Stimulated activated CD8-positive, alpha-beta memory T cell treated with anti-CD3 and anti-CD28 coated beads, Interleukin-15, amount 100 ng/mL, for 48 hours (primary cell): ENCODE results near the gene GABRB2.
"Not testable (repeated sequence)": the region's sequence is repeated elsewhere in the genome, so short reads cannot be mapped to it uniquely, and the experiment has no call there.

Experiments
- DNase-seq, 2 donors: peaks; one replicate each; pipeline ENCODE4 v3.0.0-alpha.2; 2020; ENCODE audit warnings: low read depth in 2 of 2

Gene GABRB2

DNA sequence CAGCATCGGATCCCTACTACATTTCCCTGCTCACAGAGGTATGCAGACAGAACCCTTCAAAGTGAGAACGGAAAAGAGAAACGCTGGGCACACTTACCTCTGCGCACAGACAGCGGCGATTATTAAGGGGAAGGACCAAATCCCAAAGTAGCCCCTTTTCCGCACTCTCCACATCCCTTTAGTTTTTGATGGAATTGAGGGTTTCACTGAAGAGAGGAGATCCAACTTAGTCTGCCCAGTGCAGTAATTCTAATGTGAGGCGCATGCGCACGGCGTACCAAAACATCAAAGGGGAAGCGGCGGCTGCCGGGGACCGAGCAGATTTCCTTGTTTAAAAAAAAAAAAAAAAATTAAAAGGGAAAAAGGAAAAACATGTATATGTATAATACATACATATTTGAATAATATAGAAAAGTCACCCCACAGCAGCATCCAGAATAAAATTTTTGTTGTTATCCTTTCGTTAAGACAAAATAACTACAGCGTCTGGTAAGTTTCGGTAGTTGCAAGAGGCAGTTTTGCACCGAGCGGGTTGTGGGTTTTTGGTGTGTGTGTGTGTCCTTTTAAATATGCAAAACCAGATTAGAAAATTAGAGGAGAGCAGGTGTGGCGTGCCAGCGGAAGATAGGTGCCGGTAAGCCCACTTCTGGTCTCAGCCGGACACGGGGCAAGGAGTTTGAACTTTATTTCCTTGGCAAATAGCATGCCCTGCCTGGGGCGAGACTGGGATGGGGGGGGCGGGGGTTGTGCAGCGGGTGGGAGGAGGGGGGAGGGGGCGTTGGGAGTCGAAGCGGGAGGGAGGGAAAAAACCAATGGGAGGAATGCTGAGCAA is at the start of gene GABRB2:
Gene GABRB2, minus strand, starts transcription at position 256 of the 832 bp plus-strand sequence. Its CDS starts 82 bp downstream, at position 174.
- no peak for DNase-seq

DNA sequence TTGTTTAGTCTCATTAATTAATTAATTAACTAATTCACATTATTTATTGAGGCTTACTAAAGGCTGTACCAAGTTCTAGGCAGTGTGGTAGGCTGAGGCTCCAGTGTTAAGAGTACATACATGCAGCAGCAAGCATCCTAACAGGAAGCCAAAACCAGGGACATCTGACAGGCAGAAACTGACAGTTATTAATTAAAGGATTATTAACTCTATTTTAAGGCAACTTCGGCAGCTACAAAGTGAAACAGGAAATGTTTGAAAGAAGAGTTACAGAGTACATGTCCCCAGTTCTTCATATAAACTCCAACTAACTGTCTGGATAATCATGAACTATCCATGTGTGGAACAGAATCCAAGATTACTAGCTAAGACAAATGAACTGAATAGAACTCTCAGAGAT is 39.3 kb upstream of the GABRB2 start:
- no peak for DNase-seq

DNA sequence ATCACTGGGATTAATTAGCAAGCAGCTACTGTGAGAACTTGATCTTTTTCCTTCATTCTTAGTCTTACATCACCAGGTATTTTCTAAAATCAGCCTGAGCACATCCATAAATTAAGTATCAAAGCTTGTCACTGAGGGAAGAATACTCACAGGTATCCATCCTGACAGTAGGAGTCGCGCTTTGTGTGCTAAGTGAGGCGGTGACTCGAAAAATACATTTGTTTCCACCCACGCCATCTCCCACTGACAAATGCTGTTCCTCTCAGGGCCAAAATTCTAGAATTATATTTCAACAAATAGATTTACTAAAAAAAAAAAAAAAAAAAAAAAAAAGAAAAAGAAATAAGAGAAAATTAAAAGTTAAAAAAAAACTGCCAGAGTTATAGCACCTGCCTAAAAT is 34.1 kb upstream of the GABRB2 start:
- DNase-seq, result no peak

DNA sequence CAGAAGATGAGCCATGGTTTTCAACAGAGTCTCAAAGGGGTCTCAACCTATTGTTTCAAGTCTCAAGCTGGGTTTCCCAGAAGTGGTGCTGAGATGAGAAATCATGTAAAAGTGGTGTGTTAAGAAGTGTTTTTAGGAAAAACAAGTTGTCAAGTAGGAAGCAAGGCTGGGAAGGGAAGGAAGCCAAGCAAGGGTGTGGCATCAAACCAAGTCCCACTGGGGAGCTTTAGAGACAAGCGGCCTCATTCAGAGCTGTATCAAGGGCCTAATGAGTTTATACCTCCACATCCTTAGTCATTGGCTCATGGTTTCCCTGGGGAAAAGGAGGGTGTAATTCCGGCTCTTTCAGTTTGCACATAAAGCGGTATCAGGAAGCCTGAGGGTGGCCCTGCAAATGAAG is 26.4 kb upstream of the GABRB2 start:
- no peak for DNase-seq

DNA sequence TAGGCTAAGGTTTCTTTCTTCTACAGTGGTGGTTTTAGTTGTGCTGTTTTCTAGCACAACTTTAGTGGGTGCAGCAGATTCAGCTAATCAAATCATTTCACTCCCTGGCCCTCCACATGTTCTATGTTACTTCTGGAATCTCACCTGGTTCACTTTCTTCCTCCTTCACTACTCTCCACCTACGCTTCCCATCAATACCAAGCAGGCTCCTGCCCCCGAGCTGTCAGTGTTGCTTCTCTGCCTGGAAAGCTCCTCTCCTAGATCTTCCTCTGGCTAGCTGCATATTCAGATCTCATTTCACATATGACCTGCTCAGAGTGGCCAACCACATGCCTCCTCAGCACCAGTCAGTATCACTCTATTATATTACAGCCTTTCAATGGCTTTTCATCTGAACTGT is 19.6 kb upstream of the GABRB2 start:
- no peak for DNase-seq

DNA sequence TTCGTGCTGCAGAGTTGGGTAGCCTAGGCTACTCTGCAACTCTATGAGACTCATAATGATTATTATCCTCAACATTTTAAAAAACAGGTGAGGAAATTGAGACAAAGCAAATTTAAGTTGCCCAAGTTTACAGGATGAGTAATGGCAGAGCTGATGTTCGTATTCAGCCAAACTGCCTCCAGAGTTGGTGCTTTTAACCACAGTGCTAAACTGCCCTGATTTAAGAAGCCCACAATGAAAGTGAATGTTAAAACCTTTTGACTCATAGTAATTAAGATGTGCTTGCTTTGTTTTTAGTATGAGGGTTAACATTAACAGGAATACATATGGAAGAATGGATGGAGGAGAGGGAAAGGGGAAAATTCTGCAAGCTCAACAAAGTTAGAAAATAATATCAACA is 15.9 kb upstream of the GABRB2 start:
- no peak for DNase-seq

DNA sequence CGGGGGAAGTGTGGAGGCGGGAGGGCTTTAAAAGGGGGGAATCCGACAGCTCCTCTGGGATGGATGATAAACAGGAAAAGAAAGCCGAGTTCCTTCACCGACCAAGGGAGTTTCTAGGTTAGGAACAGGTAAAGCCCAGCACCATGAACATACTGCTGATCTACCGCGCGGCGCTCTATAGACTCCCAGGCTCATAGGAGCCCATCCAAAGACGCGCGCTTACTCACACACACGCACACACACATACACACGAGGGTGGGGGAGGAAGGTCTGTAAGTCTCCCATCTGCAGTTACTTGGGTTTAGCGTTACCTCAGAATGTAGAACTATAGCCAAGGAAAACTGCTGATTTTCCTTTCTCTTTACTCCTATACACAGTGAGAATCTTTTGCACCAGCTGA is 2.6 kb upstream of the GABRB2 start:
- DNase-seq, result no peak

DNA sequence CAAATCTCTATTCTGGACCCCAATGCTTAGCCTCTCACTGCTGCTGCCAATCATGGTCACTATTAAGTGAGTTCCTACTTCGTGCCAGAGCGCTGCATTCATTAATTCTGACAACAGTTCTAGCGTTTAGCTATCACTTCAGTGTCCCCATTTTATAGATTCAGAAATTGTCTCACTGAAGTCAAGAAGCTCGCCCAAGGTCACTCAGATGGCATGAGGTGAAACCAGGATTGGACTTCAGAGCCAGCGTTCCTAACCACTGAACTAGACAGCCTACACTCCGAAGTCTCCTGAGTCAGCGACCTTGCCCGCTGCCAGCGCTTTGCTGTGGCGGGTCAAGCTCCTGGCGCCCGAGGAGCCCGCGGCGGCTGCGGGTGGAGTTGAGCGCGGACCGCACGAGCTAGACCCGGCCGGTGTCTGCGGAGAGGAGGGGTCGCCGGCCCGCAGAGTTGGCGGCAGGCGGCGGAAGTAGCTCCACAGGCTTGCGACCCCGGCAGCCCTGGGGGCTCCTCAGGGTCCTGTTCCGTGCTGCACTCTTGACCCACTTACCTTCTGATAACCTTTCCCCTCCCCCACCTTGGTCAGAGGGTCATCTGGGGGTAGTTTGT is 2.1 kb upstream of the GABRB2 start:
- DNase-seq, result no peak

DNA sequence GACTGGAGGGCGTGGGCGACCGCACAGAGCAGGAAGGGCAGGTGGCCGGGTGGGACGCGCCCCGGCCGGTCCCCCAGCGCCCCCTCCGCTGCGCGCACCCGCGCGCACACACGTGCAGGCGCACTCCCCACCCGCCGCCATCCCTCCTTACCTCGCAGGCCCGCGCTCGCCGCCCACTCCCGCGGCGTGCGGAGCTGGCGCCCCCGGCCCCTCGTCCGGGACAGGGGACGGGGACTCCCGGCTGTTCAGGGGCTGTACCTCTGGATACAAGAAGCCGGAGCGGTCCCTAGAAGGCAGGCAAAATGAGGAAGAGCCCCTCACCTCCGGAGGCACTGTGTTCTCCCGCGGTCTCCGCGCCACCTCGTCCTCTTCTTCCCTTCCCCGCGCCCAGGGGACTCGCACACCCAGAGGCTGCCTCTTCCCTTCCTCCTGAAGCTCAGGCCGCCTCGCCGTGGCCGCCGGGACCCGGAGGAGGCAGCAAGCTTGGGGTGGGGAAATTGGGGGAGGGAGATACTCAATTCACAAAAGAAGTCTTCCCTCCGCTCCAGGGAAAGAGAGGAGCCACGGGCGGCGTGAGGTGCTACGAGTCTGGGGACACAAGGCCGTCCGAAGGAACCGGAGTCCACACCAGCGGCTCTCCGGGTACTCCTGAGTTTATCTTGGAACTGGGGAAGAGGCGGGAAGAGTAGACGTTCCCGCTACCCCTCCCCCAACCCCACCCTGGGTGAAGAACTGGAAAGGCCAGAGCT is 1.4 kb upstream of the GABRB2 start:
- no peak for DNase-seq

DNA sequence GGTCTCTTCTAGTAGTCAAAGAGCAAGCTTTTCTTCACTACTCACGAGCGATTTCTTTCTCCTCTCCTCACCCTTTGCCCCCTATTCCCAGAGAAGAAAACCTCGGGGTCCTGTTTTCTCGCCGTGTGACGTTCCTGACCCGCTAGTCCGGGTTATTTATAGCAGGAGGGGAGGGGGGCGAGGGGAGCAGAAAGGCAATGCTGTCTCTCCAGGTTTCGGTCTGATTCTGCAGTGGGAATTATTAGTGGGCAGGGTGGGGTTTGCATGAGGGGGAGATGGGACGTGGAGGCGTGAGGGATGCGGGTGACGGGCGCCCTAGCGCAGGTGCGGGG is 847 bp upstream of the GABRB2 start:
- no peak for DNase-seq

DNA sequence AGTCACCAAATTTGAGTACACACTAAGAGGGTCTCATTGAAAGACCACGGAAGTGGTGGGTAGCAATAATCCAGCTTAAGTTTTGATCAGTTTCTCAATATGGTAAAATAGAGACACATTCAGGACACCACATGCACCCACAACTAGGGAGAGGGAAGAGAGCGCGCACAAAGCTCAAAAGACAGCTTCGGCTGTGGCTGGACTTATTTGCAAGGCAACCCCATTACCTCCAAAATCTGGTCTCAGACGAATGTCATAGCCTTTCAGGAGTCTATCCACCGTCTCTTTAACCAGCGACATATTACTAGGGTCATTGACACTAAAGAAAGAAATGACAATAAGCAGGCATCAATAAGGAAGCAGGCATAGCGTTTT is 443 bp downstream of the GABRB2 start:
- DNase-seq, result no peak

DNA sequence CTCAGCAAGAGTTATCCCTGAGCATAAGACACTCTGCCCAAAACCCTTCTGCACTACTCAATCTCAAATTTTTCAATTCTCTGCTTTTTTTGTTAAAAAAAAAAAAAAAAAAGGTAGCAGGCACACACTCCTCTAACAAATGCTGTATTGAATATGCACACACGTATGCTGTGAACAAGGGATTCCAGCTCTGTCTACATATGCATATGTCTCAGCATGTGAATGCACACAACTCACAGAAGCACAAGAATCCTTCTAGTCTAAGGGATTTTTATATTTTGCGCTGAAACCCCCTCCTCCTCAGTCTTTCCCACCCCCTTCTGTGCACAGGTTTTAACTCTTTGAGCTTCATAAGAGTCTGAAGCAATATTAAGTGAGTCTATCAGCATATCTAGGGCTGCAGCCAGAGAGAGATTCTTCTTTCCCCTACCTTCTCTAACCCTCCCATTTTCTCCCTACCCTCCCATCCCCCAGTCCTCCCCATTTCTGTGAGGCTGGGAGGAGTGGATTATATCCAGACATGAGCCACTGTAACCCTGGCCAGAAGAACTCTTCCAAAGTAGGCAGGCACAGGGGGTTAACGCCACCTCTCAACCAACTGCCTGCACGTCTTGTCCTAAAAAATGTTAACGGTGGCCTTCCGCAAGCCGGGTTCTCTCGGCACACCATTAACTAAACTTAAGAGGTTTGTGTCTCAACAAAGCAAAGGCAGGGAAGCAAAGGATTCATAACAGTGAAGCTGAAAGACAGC is 1.0 kb downstream of the GABRB2 start:
- DNase-seq, result no peak

DNA sequence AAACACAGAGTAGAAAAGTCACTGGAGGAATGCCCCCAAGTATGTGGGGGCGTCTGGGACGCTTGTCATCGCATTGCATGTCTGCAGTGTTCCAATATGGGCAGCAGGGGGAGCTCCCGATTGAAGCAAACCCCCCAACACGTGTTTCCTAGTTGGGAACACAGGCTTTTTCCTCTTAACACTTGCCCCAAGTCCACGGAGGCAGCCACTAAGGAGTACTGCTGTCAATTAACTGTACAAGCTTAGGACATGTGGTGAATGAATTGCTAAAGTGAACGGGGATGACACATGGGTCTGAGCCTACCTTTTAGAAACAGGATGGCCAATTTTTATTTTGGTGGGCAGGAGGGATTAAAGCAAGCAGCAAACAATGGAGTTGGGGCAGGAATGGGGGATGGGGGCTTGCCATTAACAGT is 2.2 kb downstream of the GABRB2 start:
- no peak for DNase-seq

DNA sequence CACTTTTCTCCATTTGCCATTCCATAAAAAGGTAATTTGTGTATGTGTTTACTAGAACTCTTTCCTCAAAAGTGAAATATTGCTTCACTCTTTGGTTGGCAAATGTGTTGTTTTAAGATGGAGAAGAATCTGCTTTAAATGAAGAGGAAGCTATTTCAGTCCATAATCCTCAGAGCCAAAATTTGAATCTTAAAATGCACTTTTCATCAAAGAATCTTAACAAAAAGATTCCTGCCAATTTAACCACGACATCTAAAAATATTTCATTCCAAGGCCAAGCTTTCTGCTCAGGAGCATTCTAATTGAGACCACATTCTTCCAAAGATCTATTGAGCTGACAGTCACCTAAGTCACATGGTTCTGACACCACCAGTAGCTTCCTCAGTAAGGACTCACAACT is 7.5 kb downstream of the GABRB2 start:
- no peak for DNase-seq

DNA sequence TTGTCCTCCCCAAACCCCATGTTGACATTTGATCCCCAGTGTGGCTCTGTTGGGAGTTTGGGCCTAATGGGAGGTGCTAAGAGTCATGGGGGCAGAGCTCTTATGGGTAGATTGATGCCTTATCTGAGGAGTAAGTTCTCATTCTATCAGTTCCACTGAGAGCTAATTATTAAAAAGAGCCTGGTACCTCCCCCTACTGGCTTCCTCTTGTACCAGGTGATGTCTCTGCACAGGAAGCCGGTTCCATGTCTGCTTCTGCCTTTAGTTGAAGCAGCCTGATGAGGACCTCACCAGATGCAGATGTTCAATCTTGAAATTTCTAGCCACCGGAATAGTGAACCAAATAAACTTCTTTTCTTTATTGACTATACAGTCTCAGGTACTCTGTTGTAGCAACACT is 10.8 kb downstream of the GABRB2 start:
- DNase-seq, result no peak

DNA sequence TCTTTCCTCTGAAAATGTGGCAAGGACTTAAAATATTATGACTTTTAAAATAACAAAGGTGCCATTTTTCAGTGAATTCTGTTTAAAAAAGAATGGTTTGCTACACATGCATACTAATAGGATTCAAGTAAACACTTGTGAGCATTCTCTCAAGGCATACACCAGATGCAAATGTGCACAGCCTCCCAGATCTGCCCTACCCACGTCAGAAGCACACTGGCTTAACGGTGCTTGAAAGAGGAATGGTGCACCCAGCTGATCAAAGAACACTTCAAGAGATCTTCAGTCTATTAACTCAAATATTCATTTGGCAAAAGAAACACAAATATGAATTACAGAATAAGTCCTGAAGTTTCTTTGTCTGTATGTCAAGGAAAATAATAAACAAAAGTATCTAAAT is 15.8 kb downstream of the GABRB2 start:
- no peak for DNase-seq

DNA sequence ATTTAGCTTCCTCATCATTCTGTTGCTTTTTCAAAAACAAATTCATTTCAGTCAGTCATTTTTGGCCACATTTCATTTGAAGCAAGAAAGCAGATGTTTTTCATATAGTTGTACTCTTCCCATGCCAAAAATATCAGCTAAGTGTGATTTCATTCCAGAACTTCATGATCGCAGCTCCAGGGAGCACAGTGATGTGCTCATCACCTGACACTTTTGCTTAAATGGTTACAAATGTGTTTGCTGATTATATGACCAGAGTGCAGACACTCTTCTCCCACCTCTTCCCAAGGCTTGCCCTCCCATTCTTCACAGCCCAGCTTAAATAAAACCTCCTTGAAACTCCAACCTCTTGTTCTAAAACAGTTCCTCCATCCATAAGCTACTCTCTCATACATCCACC is 32.6 kb downstream of the GABRB2 start:
- DNase-seq, result no peak

DNA sequence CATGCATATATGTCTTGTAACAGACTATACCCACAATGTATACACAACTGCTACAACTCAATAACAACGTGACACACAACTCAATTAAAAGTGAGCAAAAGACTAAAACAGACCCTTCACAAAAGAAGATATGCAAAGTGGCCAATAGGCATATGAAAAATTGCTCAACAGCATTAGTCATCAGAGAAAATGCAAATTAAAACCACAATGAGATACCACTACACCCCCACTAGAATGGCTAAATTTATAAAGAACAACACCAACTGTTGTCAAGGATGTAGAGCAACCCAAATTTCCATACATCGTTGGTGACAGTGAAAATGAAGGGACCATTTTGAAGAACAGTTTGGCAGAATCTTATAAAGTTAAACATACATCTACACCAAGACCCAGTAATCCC is 38.9 kb downstream of the GABRB2 start:
- DNase-seq, result no peak

DNA sequence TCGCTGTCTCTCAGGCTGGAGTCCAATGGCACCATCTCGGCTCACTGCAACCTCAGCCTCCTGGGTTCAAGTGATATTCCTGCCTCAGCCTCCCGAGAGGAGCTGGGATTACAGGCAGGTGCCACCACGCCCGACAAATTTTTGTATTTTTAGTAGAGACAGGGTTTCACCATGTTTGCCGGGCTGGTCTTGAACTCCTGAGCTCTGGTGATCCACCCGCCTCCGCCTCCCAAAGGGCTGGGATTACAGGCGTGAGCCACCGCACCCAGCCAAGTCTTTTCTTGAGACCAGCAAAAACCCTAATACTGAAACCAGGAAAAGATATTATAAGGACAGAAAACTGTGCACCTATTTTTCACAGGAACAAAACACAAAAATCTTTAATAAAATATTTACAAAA is 41.4 kb downstream of the GABRB2 start:
- DNase-seq, result not testable (repeated sequence)

DNA sequence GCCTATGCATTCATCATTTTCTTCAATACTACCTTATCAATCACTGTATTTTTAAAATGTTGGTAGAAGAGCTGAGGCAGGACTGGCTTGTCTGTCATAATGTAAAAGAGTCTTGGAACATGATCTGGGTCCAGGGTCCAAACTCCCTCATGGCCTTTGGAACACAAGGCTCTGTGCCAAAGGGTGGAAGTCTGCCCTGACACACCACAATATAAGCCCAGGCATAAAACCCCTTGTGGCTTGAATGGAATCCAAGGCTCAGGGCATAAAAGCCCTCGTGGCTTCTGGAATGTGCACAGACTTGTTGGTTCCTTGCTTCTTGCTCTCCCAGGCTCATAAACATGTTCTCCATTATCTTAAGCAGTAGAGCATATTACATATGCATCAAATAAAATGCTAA is 48.0 kb downstream of the GABRB2 start:
- DNase-seq, result no peak

DNA sequence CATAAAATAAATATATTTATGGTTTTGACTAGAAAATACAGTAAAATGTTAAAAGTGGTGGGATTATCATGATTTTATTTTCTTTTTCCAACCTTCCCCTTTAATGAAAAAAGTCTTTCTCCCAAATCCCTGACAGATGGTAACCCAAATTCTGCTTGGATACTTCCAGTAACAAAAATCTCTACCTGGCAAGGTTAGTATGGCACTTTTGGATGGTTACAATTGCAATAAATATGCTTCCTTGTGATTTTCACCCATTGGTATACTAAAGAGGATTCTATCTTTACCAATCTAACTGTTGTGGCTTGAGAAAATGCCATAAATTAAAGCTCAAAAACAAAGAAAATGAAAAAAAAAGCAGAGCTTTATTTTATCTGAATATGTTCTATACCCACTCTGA is 62.8 kb downstream of the GABRB2 start:
- DNase-seq, result no peak

DNA sequence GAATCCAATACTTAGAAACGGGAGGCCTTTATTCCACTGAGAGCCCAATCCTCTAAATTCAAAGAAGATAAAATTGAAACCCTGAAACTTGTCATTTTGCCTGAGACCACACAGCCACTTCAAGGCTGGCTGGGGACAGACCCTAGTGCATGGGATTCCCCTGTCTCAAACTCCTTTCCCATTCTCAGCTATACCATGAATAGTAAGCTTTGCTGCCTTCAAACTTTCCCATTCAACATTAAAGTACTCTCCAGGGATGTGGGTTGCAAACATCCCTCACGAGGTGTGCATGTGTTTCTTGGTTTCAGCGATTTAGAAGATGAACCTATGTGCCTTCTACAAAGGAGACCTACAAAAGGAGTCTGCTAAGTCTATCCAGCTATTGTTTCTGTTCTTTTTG is 64.6 kb downstream of the GABRB2 start:
- DNase-seq, result no peak
